RPMI8226 (cell line): ENCODE results near the gene ZG16B.
A peak's percentile ranks its signal among the peaks of the same experiment; 100 is the strongest.

Experiments
- DNase-seq: peaks from one replicate; pipeline ENCODE4 v3.0.0-alpha.2; 2015

ZG16B gene

GRCh38 chr16:2874032-2874911, 44.2 kb downstream of the ZG16B start:
- no peak for DNase-seq

GRCh38 chr16:2874912-2875362, 44.8 kb downstream of the ZG16B start:
- DNase-seq: peak; percentile 92

DNA sequence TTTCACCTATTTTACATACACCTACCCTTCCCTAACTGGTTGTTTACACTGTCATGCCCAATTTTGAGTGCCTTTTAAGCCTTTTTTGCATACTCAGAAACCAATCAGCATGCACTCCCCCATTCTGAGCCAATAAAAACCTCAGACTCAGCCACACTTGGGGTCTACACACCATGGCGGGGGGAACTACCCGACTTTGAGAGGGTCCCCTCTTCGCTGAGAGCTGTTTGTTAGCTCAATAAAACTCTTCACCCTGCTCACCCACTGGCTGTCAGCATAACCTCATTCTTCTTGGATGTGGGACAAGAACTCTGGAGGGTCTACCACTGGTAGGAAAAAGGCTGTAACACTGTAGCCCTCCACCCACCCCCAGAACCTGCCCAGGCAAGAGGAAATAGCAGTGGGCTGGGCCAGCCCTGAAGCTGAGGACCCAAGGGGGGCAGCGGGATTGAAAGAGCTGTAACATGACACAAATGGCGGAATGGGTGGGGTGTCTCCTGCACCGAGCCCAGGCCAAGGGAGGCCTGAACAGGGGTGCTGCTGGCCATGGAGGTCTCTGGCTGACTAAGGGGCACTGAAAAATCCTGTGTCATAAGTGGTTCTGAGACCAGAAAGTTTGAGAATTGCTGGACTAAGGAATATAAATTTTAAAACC, 49.9 kb downstream of the ZG16B start:
- no peak for DNase-seq
